WTC11 (cell line): ENCODE data around the gene IL20RB. TPM values are rescaled to one million over a fixed set of nuclear protein-coding genes. Genes with fewer than 3 reads are reported as not detected.
A peak's percentile ranks its signal among the peaks of the same experiment; 100 is the strongest.
"Not testable (repeated sequence)": the region's sequence is repeated elsewhere in the genome, so short reads cannot be mapped to it uniquely, and the experiment has no call there.

Experiments
- ATAC-seq: fragments of 200-7000 bp; cut with Tn5 transposase; 2 replicates; pipeline ENCODE4 v1.10.0; 2021; ENCODE audit warnings: mild to moderate bottlenecking, moderate library complexity
- CTCF ChIA-PET: fragments of 300-600 bp; sonication (Branson Sonifier 250); formaldehyde crosslinking; loops from one replicate; lab custom pipeline; 2021; ENCODE audit warnings: antibody characterized with exemption; lab: Charles Lee
- POLR2A ChIA-PET: fragments of 350-600 bp; sonication (Branson Sonifier 250); formaldehyde crosslinking; loops from one replicate; lab custom pipeline; 2021; ENCODE audit warnings: antibody characterized with exemption; lab: Charles Lee
- DNase-seq: peaks from one replicate; pipeline ENCODE4 v3.0.0; 2021; ENCODE audit warnings: low spot score
- H3K27ac Mint-ChIP-seq: 2 replicates; pipeline ENCODE4 v1.8.0; 2021; ENCODE audit warnings: mixed read lengths
- H3K27me3 Mint-ChIP-seq: 2 replicates; pipeline ENCODE4 v1.8.0; 2021; ENCODE audit warnings: low read depth, mild to moderate bottlenecking, moderate library complexity, mixed read lengths
- H3K36me3 Mint-ChIP-seq: 2 replicates; pipeline ENCODE4 v1.8.0; 2021; ENCODE audit warnings: mixed read lengths
- H3K4me1 Mint-ChIP-seq: 2 replicates; pipeline ENCODE4 v1.8.0; 2022; ENCODE audit warnings: mixed read lengths
- H3K4me3 Mint-ChIP-seq: 2 replicates; pipeline ENCODE4 v1.8.0; 2021; ENCODE audit warnings: mild to moderate bottlenecking, moderate library complexity, mixed read lengths
- H3K9me3 Mint-ChIP-seq: 2 replicates; pipeline ENCODE4 v1.8.0; 2021; ENCODE audit warnings: mixed read lengths
- GABPB1 ChIP-seq: sonication (generic); formaldehyde crosslinking; IDR thresholded peaks from 2 replicates; pipeline ENCODE4 v1.8.1; 2023; ENCODE audit warnings: mild to moderate bottlenecking, missing genetic modification reagents
- HMGA2 ChIP-seq: fragments of 250-450 bp; sonication (Bioruptor Pico); IDR thresholded peaks from 2 replicates; pipeline ENCODE4 v1.4.0; 2021; ENCODE audit warnings: mild to moderate bottlenecking, moderate library complexity
- JAZF1 ChIP-seq: fragments of 250-450 bp; sonication (Bioruptor Pico); IDR thresholded peaks from 2 replicates; pipeline ENCODE4 v1.9.0; 2021; ENCODE audit warnings: moderate library complexity, mild to moderate bottlenecking, inconsistent platforms
- KAT7 ChIP-seq: sonication (generic); formaldehyde crosslinking; IDR thresholded peaks from 2 replicates; pipeline ENCODE4 v1.8.1; 2023; ENCODE audit warnings: missing genetic modification reagents, mild to moderate bottlenecking, borderline replicate concordance
- ZNF121 ChIP-seq: sonication (generic); formaldehyde crosslinking; IDR thresholded peaks from 2 replicates; pipeline ENCODE4 v1.8.0; 2023; ENCODE audit warnings: missing genetic modification reagents
- ZNF219 ChIP-seq: sonication (generic); formaldehyde crosslinking; IDR thresholded peaks from 2 replicates; pipeline ENCODE4 v1.8.0; 2023; ENCODE audit warnings: missing genetic modification reagents, mild to moderate bottlenecking, borderline replicate concordance
- ZNF416 ChIP-seq: fragments of 250-450 bp; sonication (Bioruptor Pico); IDR thresholded peaks from 2 replicates; pipeline ENCODE4 v1.9.0; 2021; ENCODE audit warnings: mild to moderate bottlenecking, inconsistent platforms
- total RNA-seq: library from RNA; stranded (reverse); gene quantifications from 3 replicates; pipeline ENCODE4 v1.2.3, GENCODE V29; 2021
- TF ChIP-seq, protein P1 (sequence below): sonication (generic); formaldehyde crosslinking; conservative IDR thresholded peaks from 2 replicates; pipeline ENCODE4 v1.8.1; 2023; ENCODE audit warnings: mild to moderate bottlenecking, low read depth, missing genetic modification reagents, moderate library complexity
- TF ChIP-seq, protein P2 (sequence below): sonication (generic); formaldehyde crosslinking; IDR thresholded peaks from 2 replicates; pipeline ENCODE4 v1.8.0; 2023; ENCODE audit warnings: missing genetic modification reagents, mild to moderate bottlenecking, borderline replicate concordance
- TF ChIP-seq, protein P3 (sequence below): fragments of 250-450 bp; sonication (Bioruptor Pico); conservative IDR thresholded peaks from 2 replicates; pipeline ENCODE4 v1.9.0; 2021; ENCODE audit warnings: mild to moderate bottlenecking
- TF ChIP-seq, protein P4 (sequence below): fragments of 200-600 bp; IDR thresholded peaks from 2 replicates; pipeline ENCODE4 v1.8.0; 2022; ENCODE audit warnings: antibody characterized with exemption

Gene IL20RB
- total RNA-seq, 1 experiment from 2014 or later: 2.3 TPM

DNA sequence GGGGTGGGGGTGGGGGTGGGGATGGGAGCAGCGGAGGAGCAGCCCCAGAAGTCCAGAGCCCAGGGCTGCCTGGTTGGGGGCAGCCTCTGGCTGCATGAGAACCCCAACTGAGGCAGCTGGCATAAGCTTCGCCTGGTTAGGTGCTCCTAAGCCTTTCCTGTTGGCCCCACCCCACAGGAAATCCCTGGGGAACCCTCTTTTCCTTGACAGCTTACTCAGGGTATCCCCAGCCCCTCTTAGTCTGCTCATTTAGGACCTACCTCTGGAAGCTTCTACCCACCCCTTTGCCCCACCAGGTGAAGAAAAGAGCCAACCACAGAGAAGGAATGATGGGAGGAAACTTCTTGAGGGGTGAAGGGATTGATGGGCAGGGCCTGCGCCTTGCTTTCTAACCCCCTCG, 53.4 kb downstream of the IL20RB start (continued):
- TF ChIP-seq, protein P1, sequence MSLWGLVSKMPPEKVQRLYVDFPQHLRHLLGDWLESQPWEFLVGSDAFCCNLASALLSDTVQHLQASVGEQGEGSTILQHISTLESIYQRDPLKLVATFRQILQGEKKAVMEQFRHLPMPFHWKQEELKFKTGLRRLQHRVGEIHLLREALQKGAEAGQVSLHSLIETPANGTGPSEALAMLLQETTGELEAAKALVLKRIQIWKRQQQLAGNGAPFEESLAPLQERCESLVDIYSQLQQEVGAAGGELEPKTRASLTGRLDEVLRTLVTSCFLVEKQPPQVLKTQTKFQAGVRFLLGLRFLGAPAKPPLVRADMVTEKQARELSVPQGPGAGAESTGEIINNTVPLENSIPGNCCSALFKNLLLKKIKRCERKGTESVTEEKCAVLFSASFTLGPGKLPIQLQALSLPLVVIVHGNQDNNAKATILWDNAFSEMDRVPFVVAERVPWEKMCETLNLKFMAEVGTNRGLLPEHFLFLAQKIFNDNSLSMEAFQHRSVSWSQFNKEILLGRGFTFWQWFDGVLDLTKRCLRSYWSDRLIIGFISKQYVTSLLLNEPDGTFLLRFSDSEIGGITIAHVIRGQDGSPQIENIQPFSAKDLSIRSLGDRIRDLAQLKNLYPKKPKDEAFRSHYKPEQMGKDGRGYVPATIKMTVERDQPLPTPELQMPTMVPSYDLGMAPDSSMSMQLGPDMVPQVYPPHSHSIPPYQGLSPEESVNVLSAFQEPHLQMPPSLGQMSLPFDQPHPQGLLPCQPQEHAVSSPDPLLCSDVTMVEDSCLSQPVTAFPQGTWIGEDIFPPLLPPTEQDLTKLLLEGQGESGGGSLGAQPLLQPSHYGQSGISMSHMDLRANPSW (CRISPR knock-in tag): no peak
- TF ChIP-seq, protein P2, sequence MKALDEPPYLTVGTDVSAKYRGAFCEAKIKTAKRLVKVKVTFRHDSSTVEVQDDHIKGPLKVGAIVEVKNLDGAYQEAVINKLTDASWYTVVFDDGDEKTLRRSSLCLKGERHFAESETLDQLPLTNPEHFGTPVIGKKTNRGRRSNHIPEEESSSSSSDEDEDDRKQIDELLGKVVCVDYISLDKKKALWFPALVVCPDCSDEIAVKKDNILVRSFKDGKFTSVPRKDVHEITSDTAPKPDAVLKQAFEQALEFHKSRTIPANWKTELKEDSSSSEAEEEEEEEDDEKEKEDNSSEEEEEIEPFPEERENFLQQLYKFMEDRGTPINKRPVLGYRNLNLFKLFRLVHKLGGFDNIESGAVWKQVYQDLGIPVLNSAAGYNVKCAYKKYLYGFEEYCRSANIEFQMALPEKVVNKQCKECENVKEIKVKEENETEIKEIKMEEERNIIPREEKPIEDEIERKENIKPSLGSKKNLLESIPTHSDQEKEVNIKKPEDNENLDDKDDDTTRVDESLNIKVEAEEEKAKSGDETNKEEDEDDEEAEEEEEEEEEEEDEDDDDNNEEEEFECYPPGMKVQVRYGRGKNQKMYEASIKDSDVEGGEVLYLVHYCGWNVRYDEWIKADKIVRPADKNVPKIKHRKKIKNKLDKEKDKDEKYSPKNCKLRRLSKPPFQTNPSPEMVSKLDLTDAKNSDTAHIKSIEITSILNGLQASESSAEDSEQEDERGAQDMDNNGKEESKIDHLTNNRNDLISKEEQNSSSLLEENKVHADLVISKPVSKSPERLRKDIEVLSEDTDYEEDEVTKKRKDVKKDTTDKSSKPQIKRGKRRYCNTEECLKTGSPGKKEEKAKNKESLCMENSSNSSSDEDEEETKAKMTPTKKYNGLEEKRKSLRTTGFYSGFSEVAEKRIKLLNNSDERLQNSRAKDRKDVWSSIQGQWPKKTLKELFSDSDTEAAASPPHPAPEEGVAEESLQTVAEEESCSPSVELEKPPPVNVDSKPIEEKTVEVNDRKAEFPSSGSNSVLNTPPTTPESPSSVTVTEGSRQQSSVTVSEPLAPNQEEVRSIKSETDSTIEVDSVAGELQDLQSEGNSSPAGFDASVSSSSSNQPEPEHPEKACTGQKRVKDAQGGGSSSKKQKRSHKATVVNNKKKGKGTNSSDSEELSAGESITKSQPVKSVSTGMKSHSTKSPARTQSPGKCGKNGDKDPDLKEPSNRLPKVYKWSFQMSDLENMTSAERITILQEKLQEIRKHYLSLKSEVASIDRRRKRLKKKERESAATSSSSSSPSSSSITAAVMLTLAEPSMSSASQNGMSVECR (CRISPR knock-in tag): no peak
- TF ChIP-seq ZNF219 (no peak), ZNF416 (CRISPR knock-in tag) (no peak), HMGA2 (CRISPR knock-in tag) (no peak), KAT7 (CRISPR knock-in tag) (no peak)
- TF ChIP-seq, protein P3, sequence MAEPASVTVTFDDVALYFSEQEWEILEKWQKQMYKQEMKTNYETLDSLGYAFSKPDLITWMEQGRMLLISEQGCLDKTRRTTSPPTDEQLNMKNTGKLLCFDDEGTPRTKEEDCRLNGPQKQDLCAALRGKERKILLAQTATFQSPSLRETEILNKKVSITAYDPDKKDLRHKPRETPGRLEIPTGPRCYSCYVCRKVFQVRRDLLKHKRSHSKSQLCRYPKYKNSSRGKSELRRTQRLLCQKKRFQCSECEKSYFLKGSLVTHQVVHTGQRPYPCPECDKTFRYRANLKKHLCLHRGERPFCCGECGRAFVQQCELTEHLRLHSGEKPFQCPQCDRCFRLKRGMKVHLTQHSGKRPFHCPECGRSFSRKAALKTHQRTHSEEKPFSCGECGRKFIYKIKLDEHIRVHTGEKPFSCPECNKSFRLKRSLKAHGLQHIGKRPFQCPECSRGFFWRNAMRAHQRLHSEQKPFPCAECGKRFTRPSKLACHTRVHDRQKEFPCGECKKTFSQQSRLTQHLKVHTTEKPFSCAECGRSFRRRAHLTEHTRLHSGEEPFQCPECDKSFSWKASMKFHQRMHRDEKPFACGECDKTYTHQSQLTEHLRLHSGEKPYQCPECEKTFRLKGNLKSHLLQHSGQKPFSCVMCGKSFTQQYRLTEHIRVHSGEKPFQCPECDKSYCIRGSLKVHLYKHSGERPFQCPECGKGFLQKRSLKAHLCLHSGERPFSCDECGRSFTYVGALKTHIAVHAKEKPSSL (CRISPR knock-in tag): no peak

DNA sequence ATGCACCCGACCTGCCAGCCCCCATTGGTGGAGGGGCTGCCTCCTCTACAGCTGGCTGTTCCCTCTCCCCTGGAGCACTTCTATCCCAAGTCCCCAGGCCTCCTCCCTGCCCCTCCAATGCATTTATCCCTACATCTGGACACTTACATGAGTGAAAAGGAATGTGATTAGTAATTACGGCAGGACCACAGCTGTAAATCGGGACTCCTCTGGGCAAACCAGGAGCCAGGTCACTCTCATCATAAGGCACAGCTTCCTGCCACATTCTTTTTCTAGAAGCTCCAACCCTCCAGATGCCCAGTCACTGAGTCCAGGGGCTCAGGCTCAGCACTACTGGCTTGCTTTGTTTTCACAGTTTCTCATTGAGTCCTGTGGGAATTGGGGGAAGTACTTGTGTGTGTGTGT, 54.3 kb downstream of the IL20RB start:
- no peak for DNase-seq
- ATAC-seq: no peak
- Mint-ChIP-seq H3K27ac (no peak overlapping the region), H3K9me3 (no peaks in the 10 kb centered on the region), H3K36me3 (no peaks in the 10 kb centered on the region), H3K4me3 (no peak overlapping the region), H3K4me1 (peaks cover 9% of the 10 kb centered on the region), H3K27me3 (no peaks in the 10 kb centered on the region; the same call in 1 of the 2 replicates)
- ChIA-PET CTCF (interaction anchor here (0.9 kb wide), 1 partner anchor 260 kb away, joined by 4 read pairs; the partner anchor contains the start of gene STAG1), POLR2A (interaction anchor here (1.2 kb wide), 1 partner anchor 259 kb away, joined by 3 read pairs; no protein-coding TSS in a partner anchor)
- TF ChIP-seq, protein P4, sequence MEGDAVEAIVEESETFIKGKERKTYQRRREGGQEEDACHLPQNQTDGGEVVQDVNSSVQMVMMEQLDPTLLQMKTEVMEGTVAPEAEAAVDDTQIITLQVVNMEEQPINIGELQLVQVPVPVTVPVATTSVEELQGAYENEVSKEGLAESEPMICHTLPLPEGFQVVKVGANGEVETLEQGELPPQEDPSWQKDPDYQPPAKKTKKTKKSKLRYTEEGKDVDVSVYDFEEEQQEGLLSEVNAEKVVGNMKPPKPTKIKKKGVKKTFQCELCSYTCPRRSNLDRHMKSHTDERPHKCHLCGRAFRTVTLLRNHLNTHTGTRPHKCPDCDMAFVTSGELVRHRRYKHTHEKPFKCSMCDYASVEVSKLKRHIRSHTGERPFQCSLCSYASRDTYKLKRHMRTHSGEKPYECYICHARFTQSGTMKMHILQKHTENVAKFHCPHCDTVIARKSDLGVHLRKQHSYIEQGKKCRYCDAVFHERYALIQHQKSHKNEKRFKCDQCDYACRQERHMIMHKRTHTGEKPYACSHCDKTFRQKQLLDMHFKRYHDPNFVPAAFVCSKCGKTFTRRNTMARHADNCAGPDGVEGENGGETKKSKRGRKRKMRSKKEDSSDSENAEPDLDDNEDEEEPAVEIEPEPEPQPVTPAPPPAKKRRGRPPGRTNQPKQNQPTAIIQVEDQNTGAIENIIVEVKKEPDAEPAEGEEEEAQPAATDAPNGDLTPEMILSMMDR: no peak

DNA sequence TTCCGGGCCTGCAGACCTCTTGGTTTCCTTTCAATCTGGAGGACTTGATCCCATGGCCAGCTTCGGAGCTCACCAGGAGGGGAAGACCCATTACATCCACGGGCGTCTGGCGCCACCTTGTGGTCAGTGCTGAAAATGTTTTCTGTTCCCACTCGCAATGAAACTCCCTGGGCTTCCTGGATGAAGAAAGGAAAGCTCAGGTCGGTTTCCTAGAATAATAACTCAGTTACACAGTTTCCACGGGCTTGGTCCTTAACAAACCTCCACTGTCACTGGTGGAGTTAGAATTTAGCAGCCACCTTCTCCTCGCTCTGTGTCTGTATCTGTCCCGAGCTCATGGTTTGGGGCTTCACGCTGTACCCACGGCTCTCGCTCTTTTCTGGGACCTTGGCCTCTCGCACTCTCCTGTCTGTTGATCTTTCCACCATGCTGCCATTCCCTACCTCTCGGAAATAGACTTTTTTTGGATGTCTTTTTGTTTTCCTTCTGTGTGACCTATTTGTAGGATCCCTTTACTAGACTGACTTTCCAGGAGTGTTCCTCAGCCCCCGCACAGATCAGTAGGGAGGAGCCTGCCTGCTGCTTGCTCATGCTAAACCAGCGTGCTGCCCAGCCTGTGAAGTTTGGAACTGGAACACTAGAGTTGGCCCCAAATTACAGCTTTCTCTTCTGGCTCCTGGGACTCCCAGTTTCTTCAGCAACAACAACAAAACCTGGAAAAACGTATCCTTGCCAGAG, 56.3 kb downstream of the IL20RB start:
- TF ChIP-seq, protein P4: peak; percentile 96
- TF ChIP-seq ZNF416 (CRISPR knock-in tag): no peak
- 0 out of 2 replicates have a peak, but pooled peaks have one; percentile 4 for TF ChIP-seq GABPB1 (CRISPR knock-in tag)
- 0 out of 2 replicates have a peak, but pooled peaks have one; percentile 6 for TF ChIP-seq ZNF121 (CRISPR knock-in tag)
- no peak for TF ChIP-seq JAZF1
- H3K4me1 Mint-ChIP-seq: peaks cover 9% of the 10 kb centered on the region
- ATAC-seq: peak; percentile 87
- H3K36me3 Mint-ChIP-seq: no peaks in the 10 kb centered on the region
- peak; percentile 90 for DNase-seq
- H3K27ac Mint-ChIP-seq: no peak overlapping the region
- H3K27me3 Mint-ChIP-seq: no peaks in the 10 kb centered on the region; the same call in 1 of the 2 replicates
- ChIA-PET CTCF (interaction anchor here (0.5 to 2.0 kb wide), 61 partner anchors 11 to 1034 kb away, joined by 3 to 81 read pairs (median 4); partner anchors contain the start of genes IL20RB, NCK1, SLC35G2 and STAG1), POLR2A (interaction anchor here (0.6 to 1.6 kb wide), 5 partner anchors 152 to 564 kb away, joined by 3 to 7 read pairs (median 4); partner anchors contain the start of genes NCK1 and STAG1)
- no peaks in the 10 kb centered on the region for H3K9me3 Mint-ChIP-seq
- peak overlapping the region; percentile 61 for H3K4me3 Mint-ChIP-seq

DNA sequence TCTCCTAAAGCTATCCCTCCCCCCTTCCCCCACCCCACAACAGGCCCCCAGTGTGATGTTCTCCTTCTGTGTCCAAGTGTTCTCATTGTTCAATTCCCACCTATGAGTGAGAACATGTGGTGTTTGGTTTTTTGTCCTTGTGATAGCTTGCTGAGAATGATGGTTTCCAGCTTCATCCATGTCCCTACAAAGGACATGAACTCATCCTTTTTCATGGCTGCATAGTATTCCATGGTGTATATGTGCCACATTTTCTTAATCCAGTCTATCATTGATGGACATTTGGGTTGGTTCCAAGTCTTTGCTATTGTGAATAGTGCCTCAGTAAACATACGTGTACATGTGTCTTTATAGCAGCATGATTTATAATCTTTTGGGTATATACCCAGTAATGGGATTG, 59.5 kb downstream of the IL20RB start:
- H3K4me1 Mint-ChIP-seq, H3K4me3 Mint-ChIP-seq, H3K27me3 Mint-ChIP-seq, POLR2A ChIA-PET, H3K9me3 Mint-ChIP-seq, H3K27ac Mint-ChIP-seq, DNase-seq, ATAC-seq, CTCF ChIA-PET, H3K36me3 Mint-ChIP-seq: not testable (repeated sequence)
